Measurements from ENCODE around the gene TEX19.

The TEX19 gene

GRCh38 chr17:82390860-82391435, 31.9 kb downstream of the TEX19 start:
- no peak for TF ChIP-seq CTCF (IDR thresholded peaks at IDR 0.05; ENCODE audit: low read depth, low read length)
- no peak for DNase-seq (ENCODE audit: extremely low read depth, low read depth)

GRCh38 chr17:82391496-82392066, 32.5 kb downstream of the TEX19 start:
- no peak for TF ChIP-seq CTCF (IDR thresholded peaks at IDR 0.05; ENCODE audit: low read depth, low read length)
- no peak for DNase-seq (ENCODE audit: extremely low read depth, low read depth)

GRCh38 chr17:82392209-82392920, 33.3 kb downstream of the TEX19 start:
- no peak for DNase-seq (ENCODE audit: extremely low read depth, low read depth)
- no peak for TF ChIP-seq CTCF (IDR thresholded peaks at IDR 0.05; ENCODE audit: low read depth, low read length)

GRCh38 chr17:82392941-82393340, 33.9 kb downstream of the TEX19 start:
- DNase-seq (ENCODE audit: extremely low read depth, low read depth): no peak
- TF ChIP-seq CTCF (IDR thresholded peaks at IDR 0.05; ENCODE audit: low read depth, low read length): no peak

DNA sequence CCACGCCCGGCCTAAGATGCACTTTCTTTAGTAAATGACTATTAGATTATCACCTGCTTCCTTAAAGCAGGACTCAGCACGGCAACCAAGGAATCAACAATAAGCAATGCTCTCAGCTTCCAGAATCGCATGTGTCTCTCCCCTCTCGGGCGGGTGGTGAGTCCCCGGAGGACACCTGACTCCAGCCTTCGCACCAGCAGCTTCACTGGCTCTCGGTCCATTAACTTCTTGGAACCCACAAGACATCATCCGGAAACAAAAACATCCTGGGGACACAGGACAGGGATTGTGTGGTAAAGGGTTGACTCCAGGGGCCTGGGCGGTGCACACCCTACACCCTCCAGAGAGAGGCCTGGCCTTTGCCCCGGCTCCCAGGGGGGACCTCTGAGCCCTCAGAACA, 35.2 kb downstream of the TEX19 start:
- TF ChIP-seq CTCF (IDR thresholded peaks at IDR 0.05; ENCODE audit: low read depth, low read length): no peak

GRCh38 chr17:82396601-82397435, 37.8 kb downstream of the TEX19 start:
- no peak for TF ChIP-seq CTCF (IDR thresholded peaks at IDR 0.05; ENCODE audit: low read depth, low read length)
- peak; percentile 94 for DNase-seq (ENCODE audit: extremely low read depth, low read depth)

More for the DNA sequence above, 35.2 kb downstream of the TEX19 start:
- DNase-seq (ENCODE audit: extremely low read depth, low read depth): no peak

Data from AG09319 (cell line).